Vagina (tissue), 2 donors: ENCODE results near the gene RBPJ. TPM values are rescaled to one million over a fixed set of nuclear protein-coding genes. Genes with fewer than 3 reads are reported as not detected.

Experiments
- DNase-seq, 2 donors: peaks; one replicate each; pipeline ENCODE4 v3.0.0-alpha.2; 2017; ENCODE audit errors: extremely low spot score in 2 of 2
- H3K27ac ChIP-seq: fragments of 200-600 bp; sonication (generic); one replicate; pipeline ENCODE4 v1.5.1; 2019
- H3K27me3 ChIP-seq: fragments of 200-600 bp; sonication (generic); one replicate; pipeline ENCODE4 v1.5.1; 2019
- H3K36me3 ChIP-seq, 2 donors: fragments of 200-600 bp; sonication (generic); one replicate each; pipeline ENCODE4 v1.5.1; 2017 to 2019
- H3K4me1 ChIP-seq: fragments of 200-600 bp; sonication (generic); one replicate; pipeline ENCODE4 v1.5.1; 2019
- H3K4me3 ChIP-seq, 2 donors: fragments of 200-600 bp; sonication (generic); 1 replicate in 1 of 2; 2 replicates in 1 of 2; pipeline ENCODE4 v1.5.1; 2016 to 2019
- H3K9me3 ChIP-seq: fragments of 200-600 bp; sonication (generic); one replicate; pipeline ENCODE4 v1.5.1; 2019
- POLR2A ChIP-seq, 2 donors: fragments of 450-650 bp; IDR thresholded peaks; one replicate each; pipeline ENCODE4 v1.6.1; 2017; ENCODE audit warnings: antibody characterized with exemption in 2 of 2, mild to moderate bottlenecking in 2 of 2, moderate library complexity in 2 of 2
- POLR2AphosphoS5 ChIP-seq, 2 donors: sonication (generic); formaldehyde crosslinking; IDR thresholded peaks; one replicate each; pipeline ENCODE4 v1.9.0; 2017; ENCODE audit warnings: antibody characterized with exemption in 2 of 2, mild to moderate bottlenecking in 2 of 2, low read depth in 1 of 2; ENCODE audit not compliant: insufficient read depth in 1 of 2
- intact Hi-C: fragments of 100-400 bp; cut with DNase I; formaldehyde crosslinking; loops from one replicate; pipeline ENCODE4 v1.15.1; 2023
- total RNA-seq: library from RNA; depleted of rRNA; stranded (reverse); fragments of >200 nt; gene quantifications from one replicate; pipeline ENCODE4 v1.2.3, GENCODE V29; 2016
- TF ChIP-seq, protein P1 (sequence below), 3 experiments: fragments of 450-650 bp in 2 of 3; fragments of 200-600 bp in 1 of 3; sonication (generic) in 1 of 3; IDR thresholded peaks; one replicate each; pipeline ENCODE4 v1.5.1; 2017 to 2019; ENCODE audit warnings: antibody characterized with exemption in 3 of 3, mild to moderate bottlenecking in 2 of 3, moderate library complexity in 2 of 3

Gene RBPJ
- total RNA-seq, 1 donor from 2014 or later: 50.8 TPM

DNA sequence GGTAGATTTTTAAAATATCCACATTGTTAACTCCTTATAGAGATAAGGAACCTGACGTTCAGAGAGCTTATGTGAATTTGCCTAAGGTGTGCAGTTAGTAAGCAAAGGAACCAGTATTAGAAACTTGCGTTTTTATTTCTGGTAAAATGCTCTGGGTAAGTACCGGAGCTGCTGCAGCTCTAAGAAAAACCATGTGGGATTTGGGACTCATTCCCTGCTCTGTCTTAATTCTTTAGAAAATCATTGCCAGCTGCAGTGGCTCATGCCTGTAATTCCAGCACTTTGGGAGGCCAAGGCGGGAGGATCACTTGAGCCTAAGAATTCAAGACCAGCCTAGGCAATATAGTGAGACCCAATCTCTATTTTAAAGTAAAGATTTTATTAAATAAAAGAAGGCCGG, 163.7 kb downstream of the RBPJ start:
- no peak overlapping the region for H3K4me3 ChIP-seq

More for the DNA sequence above, 163.7 kb downstream of the RBPJ start:
- no peaks in the 10 kb centered on the region for H3K9me3 ChIP-seq
- DNase-seq: no peak
- H3K36me3 ChIP-seq: no peaks in the 10 kb centered on the region
- H3K4me1 ChIP-seq: no peaks in the 10 kb centered on the region
- intact Hi-C loops: no loop called here
- H3K27ac ChIP-seq: no peak overlapping the region
- no peaks in the 10 kb centered on the region for H3K27me3 ChIP-seq
- no peak for TF ChIP-seq POLR2A (IDR thresholded peaks at IDR 0.05)
- TF ChIP-seq, protein P1, sequence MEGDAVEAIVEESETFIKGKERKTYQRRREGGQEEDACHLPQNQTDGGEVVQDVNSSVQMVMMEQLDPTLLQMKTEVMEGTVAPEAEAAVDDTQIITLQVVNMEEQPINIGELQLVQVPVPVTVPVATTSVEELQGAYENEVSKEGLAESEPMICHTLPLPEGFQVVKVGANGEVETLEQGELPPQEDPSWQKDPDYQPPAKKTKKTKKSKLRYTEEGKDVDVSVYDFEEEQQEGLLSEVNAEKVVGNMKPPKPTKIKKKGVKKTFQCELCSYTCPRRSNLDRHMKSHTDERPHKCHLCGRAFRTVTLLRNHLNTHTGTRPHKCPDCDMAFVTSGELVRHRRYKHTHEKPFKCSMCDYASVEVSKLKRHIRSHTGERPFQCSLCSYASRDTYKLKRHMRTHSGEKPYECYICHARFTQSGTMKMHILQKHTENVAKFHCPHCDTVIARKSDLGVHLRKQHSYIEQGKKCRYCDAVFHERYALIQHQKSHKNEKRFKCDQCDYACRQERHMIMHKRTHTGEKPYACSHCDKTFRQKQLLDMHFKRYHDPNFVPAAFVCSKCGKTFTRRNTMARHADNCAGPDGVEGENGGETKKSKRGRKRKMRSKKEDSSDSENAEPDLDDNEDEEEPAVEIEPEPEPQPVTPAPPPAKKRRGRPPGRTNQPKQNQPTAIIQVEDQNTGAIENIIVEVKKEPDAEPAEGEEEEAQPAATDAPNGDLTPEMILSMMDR (IDR thresholded peaks at IDR 0.05): no peak
- no peak for TF ChIP-seq POLR2AphosphoS5 (IDR thresholded peaks at IDR 0.05; ENCODE audit: insufficient read depth in 1 of 2, low read depth in 1 of 2)

Other genes starting within 250 kb of the RBPJ start
- gene CCKAR, start 169.5 kb downstream of the RBPJ start, total RNA-seq: 0.74 TPM